Adrenal gland (tissue), 12 donors: Measurements from ENCODE around the gene SNRNP48. TPM values are rescaled to one million over a fixed set of nuclear protein-coding genes. Genes with fewer than 3 reads are reported as not detected.

Experiments used
- DNase-seq, 7 donors: peaks; one replicate each; pipeline ENCODE4 v3.0.0-alpha.2; 2019 to 2020
- H3K27ac ChIP-seq, 5 donors: fragments of 200-600 bp; sonication (generic) in 4 of 5; 1 replicate in 3 of 5; 2 replicates in 2 of 5; pipeline versions ENCODE4 v1.5.1 to v1.8.0; 2016 to 2020; ENCODE audit warnings: mild to moderate bottlenecking in 1 of 5
- H3K27me3 ChIP-seq: fragments of 200-600 bp; 2 replicates; pipeline ENCODE4 v1.8.0; 2021
- H3K36me3 ChIP-seq, 2 donors: fragments of 200-600 bp; replicated peaks in 1 of 2; 1 replicate in 1 of 2; 2 replicates in 1 of 2; pipeline versions ENCODE4 v1.5.1 to v1.8.0; 2018 to 2022
- H3K4me1 ChIP-seq, 2 donors: fragments of 200-600 bp; replicated peaks in 1 of 2; 1 replicate in 1 of 2; 2 replicates in 1 of 2; pipeline versions ENCODE4 v1.5.1 to v1.8.0; 2018 to 2021
- H3K4me3 ChIP-seq, 4 donors: fragments of 200-600 bp; sonication (generic) in 3 of 4; one replicate each; pipeline ENCODE4 v1.5.1; 2016 to 2018
- H3K9me3 ChIP-seq, 3 donors: fragments of 200-600 bp; sonication (generic) in 1 of 3; replicated peaks in 1 of 3; 1 replicate in 2 of 3; 2 replicates in 1 of 3; pipeline versions ENCODE4 v1.5.1 to v1.8.0; 2016 to 2021
- CTCF ChIP-seq, 6 experiments: fragments of 450-650 bp in 4 of 6; fragments of 200-600 bp in 2 of 6; sonication (generic) in 1 of 6; IDR thresholded peaks; 1 replicate in 5 of 6; 2 replicates in 1 of 6; pipeline versions ENCODE4 v1.5.1 to v1.8.0; 2016 to 2021; ENCODE audit warnings: antibody characterized with exemption in 6 of 6, mild to moderate bottlenecking in 2 of 6, moderate library complexity in 1 of 6
- POLR2A ChIP-seq, 2 donors: fragments of 450-650 bp; IDR thresholded peaks; one replicate each; pipeline ENCODE4 v1.6.1; 2017; ENCODE audit warnings: antibody characterized with exemption in 2 of 2, mild to moderate bottlenecking in 2 of 2, moderate library complexity in 1 of 2
- WGBS, 4 donors: extraction: QIAGEN DNeasy Blood & Tissue Kit in 2 of 4; methylation state at CpG; one replicate each; pipeline versions ENCODE4 v1.1.5 to v1.1.7; 2013 to 2017; 5-methylcytosine and 5-hydroxymethylcytosine counted together
- intact Hi-C, 2 donors: fragments of 100-400 bp; cut with DNase I; formaldehyde crosslinking; loops; one replicate each; pipeline versions ENCODE4 v1.14.1 to v1.15.0; 2022 to 2023
- polyA plus RNA-seq, 3 donors: library from polyadenylated mRNA; stranded (reverse); fragments of 200-250 nt in 2 of 3; fragments of 350-450 nt in 1 of 3; fragmentation: Illumina TruSeq in 1 of 3; extraction: RNeasy Lipid Tissue Mini Kit (QIAGEN cat#74804) in 1 of 3; gene quantifications; one replicate each; pipeline ENCODE4 v1.2.3, GENCODE V29; 2013 to 2014
- total RNA-seq, 9 donors: library from RNA; depleted of rRNA in 4 of 9; stranded (reverse); fragments of >200 nt in 4 of 9; fragments of 120-200 nt in 1 of 9; fragmentation: NEBNext Ultra II Directional in 1 of 9; extraction: Animal tissue kit (Norgen Biotek cat#: 25700) in 1 of 9; gene quantifications; one replicate each; pipeline versions ENCODE4 v1.1.0 to v1.2.4, GENCODE V29; 2013 to 2023
- donor health status: healthy with polysubstance abuse.
- donor health status: Bipolar disorder and iron deficiency.
- donor health status: DM: yes; HTN: yes; CAD: no.
- donor health status: DM: no; HTN: no; CAD: no.
- donor health status: DM: no; HTN: no; CAD: no.
- donor health status: DM: yes; HTN: yes; CAD: no.

The SNRNP48 gene
- total and polyA plus RNA-seq, 12 donors, result 2.5 to 13.1 (median 8.9) TPM

- Histone ChIP-seq H3K9me3 (no peaks in the 10 kb centered on the region), H3K4me3 (no peak overlapping the region), H3K4me1 (no peaks in the 10 kb centered on the region), H3K36me3 (no peaks in the 10 kb centered on the region), H3K27me3 (no peaks in the 10 kb centered on the region), H3K27ac (no peak overlapping the region)
- TF ChIP-seq CTCF (IDR thresholded peaks at IDR 0.05), result no peak
- TF ChIP-seq POLR2A (IDR thresholded peaks at IDR 0.05), result no peak
- WGBS, 4 donors, result 74 to 89% (median 81%) methylated on average over 3 of the region's 3 CpGs
- intact Hi-C loops, result no loop called here
- DNase-seq, result no peak
Observed at GRCh38 chr6:7661364-7661763, 71.4 kb downstream of the SNRNP48 start.

Other genes starting within 250 kb of the SNRNP48 start
- gene CAGE1, start 200.5 kb upstream of the SNRNP48 start, total RNA-seq, result under 1 TPM in 4 of 9 donors, not detected in 5; 0.06 to 0.25 (median 0.16) TPM
- gene CAGE1, start 200.5 kb upstream of the SNRNP48 start, polyA plus RNA-seq, result not detected
- 10 to 100 TPM in 7 of 9 donors, 1 to 10 TPM in 2; 6.0 to 18.8 (median 14.9) TPM for gene RIOK1, start 200.4 kb upstream of the SNRNP48 start, total RNA-seq
- 10 to 100 TPM in 2 of 3 donors, 1 to 10 TPM in 1; 8.6 to 21.1 (median 14.9) TPM for gene RIOK1, start 200.4 kb upstream of the SNRNP48 start, polyA plus RNA-seq
- gene DSP, start 48.5 kb upstream of the SNRNP48 start, total RNA-seq, result 10 to 100 TPM; 12.9 to 61.4 (median 42.9) TPM
- 10 to 100 TPM in 1 of 3 donors, 1 to 10 TPM in 2; 4.1 to 12.3 (median 5.9) TPM for gene DSP, start 48.5 kb upstream of the SNRNP48 start, polyA plus RNA-seq
- gene BMP6, start 135.9 kb downstream of the SNRNP48 start, total RNA-seq, result 10 to 100 TPM in 1 of 9 donors, 1 to 10 TPM in 8; 1.7 to 17.0 (median 4.7) TPM
- gene BMP6, start 135.9 kb downstream of the SNRNP48 start, polyA plus RNA-seq, result 1 to 10 TPM; 1.4 to 3.4 (median 2.6) TPM